Measurements from ENCODE around the gene SORBS1.

The SORBS1 gene

GRCh38 chr10:95569368-95569767 lies 8.2 kb upstream of the SORBS1 start:
- in situ Hi-C loops (cut with HindIII; ENCODE audit: low sequenced_read_pairs), result no loop called here
- H3K4me3 ChIP-seq (ENCODE audit: low read depth, low read length), result no peak overlapping the region
- no peak for DNase-seq (ENCODE audit: low read depth)
- TF ChIP-seq, protein P1, sequence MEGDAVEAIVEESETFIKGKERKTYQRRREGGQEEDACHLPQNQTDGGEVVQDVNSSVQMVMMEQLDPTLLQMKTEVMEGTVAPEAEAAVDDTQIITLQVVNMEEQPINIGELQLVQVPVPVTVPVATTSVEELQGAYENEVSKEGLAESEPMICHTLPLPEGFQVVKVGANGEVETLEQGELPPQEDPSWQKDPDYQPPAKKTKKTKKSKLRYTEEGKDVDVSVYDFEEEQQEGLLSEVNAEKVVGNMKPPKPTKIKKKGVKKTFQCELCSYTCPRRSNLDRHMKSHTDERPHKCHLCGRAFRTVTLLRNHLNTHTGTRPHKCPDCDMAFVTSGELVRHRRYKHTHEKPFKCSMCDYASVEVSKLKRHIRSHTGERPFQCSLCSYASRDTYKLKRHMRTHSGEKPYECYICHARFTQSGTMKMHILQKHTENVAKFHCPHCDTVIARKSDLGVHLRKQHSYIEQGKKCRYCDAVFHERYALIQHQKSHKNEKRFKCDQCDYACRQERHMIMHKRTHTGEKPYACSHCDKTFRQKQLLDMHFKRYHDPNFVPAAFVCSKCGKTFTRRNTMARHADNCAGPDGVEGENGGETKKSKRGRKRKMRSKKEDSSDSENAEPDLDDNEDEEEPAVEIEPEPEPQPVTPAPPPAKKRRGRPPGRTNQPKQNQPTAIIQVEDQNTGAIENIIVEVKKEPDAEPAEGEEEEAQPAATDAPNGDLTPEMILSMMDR (IDR thresholded peaks at IDR 0.05; ENCODE audit: low read depth, low read length, missing control alignments), result no peak

DNA sequence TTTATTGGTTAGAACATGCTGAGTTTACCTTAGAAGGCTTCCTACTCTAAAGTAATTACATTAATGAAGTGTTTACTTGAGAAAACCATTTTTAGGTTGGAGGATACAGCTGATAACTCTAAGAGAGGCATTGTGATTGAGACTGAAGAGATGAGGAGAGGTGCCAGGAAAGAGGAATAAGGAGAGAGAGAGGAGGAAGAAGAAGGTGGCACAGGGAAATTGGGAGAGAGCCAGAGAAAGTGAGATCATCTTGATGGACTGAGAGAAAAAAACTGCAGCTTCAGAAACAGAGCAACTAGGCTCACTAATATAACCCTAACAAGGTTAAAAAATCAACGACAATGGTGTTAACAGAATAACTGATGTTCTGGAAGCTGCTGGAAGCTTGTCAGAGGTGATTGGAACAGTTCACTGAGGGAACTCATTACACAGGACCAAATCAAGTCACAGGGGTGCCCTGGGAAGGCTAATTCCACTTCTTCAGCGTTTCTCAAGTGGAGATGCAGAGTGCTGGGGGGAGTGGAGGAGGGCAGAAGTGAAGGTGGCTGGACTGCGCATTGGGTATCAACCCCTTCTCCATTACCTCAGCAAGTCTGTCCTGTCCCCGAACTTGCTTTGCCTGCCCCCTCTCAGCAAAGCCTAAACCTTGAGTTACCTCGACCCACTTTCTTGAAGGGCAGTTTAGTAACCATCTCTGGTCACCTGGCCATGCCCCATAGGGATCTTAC lies 6.9 kb upstream of the SORBS1 start:
- no peak for DNase-seq (ENCODE audit: low read depth)
- TF ChIP-seq, protein P1 (IDR thresholded peaks at IDR 0.05; ENCODE audit: low read depth, low read length, missing control alignments), result no peak
- in situ Hi-C loops (cut with HindIII; ENCODE audit: low sequenced_read_pairs), result no loop called here
- H3K4me3 ChIP-seq (ENCODE audit: low read depth, low read length), result no peak overlapping the region

- H3K4me3 ChIP-seq (ENCODE audit: low read depth, low read length), result no peak overlapping the region
- in situ Hi-C loops (cut with HindIII; ENCODE audit: low sequenced_read_pairs), result no loop called here
- no peak for DNase-seq (ENCODE audit: low read depth)
- TF ChIP-seq, protein P1 (IDR thresholded peaks at IDR 0.05; ENCODE audit: low read depth, low read length, missing control alignments), result no peak
These were observed 5.0 kb upstream of the SORBS1 start for GRCh38 chr10:95566136-95566535.

GRCh38 chr10:95565336-95565735 lies 4.2 kb upstream of the SORBS1 start:
- no peak overlapping the region for H3K4me3 ChIP-seq (ENCODE audit: low read depth, low read length)
- TF ChIP-seq, protein P1 (IDR thresholded peaks at IDR 0.05; ENCODE audit: low read depth, low read length, missing control alignments), result no peak
- DNase-seq (ENCODE audit: low read depth), result no peak
- in situ Hi-C loops (cut with HindIII; ENCODE audit: low sequenced_read_pairs), result no loop called here

GRCh38 chr10:95564291-95564690 lies 3.1 kb upstream of the SORBS1 start:
- no peak for DNase-seq (ENCODE audit: low read depth)
- H3K4me3 ChIP-seq (ENCODE audit: low read depth, low read length), result no peak overlapping the region
- TF ChIP-seq, protein P1 (IDR thresholded peaks at IDR 0.05; ENCODE audit: low read depth, low read length, missing control alignments), result no peak
- in situ Hi-C loops (cut with HindIII; ENCODE audit: low sequenced_read_pairs), result no loop called here

- in situ Hi-C loops (cut with HindIII; ENCODE audit: low sequenced_read_pairs), result no loop called here
- TF ChIP-seq, protein P1 (IDR thresholded peaks at IDR 0.05; ENCODE audit: low read depth, low read length, missing control alignments), result no peak
- H3K4me3 ChIP-seq (ENCODE audit: low read depth, low read length), result no peak overlapping the region
- no peak for DNase-seq (ENCODE audit: low read depth)
These were observed 1.3 kb upstream of the SORBS1 start for GRCh38 chr10:95562341-95562965.

All from astrocyte of the cerebellum (primary cell).